Measurements from ENCODE around the gene FLT4.

FLT4 gene

DNA sequence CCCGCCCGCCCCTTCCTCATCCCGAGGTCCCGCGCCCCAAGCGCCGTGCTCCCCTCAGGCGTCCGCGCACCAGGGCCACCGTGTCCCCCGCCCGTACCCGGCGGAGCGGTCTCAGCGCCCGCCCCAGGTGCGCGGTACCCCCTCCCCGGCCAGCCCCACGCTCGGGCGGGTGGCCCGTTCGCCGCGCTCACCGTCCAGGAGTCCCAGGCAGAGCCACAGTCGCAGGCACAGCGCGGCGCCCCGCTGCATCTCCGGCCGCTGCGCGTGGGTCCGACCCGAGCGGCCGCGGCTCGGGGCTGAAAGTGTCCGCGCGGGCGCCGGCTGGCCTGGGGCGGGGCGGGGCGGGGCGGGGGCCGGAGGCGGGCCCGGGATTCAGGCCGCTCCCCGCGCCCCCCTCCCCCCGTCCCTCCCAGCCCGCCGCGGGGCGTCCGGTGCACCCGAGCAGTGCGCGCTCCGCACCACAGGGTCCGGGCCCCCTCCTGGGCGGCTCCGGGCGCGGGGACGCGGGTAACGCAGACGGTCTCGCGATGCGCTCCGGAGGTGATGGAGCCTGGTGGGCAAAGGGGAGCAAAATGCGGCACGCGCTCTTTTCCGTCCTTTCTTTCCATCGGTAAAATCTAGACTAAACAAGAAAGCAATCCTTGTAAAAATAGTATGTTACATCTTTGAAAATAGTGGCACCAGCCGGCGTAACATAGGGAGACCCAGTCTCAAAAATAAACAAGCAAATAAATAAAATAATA is at the start of gene FLT4:
Gene FLT4, minus strand, starts transcription at position 304 of the 743 bp plus-strand sequence. Its CDS starts 55 bp downstream, at position 249.
- no peak within 1 kb of the TSS for H3K4me3 ChIP-seq (ENCODE audit: control insufficient read depth, low read depth, low read length)
- DNase-seq (ENCODE audit: low read depth) = no peak

DNA sequence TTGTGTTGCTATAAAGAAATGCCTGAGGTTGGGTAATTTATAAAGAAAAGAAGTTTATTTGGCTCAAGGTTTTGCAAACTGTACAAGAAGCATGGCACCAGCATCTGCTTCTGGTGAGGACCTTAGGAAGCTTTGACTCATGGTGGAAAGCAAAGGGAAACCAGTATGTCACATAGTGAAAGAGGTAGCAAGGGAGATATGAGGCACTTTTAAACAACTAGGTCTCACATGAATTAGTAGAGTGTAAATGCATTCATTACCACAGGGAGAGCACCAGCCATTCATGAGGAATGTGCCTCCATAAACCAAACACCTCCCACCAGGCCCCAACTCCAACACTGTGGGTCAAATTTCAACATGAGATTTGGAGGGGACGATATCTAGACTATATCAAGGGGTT is 49.6 kb upstream of the FLT4 start:
- no peak for DNase-seq (ENCODE audit: low read depth)
- TF ChIP-seq, protein P1, sequence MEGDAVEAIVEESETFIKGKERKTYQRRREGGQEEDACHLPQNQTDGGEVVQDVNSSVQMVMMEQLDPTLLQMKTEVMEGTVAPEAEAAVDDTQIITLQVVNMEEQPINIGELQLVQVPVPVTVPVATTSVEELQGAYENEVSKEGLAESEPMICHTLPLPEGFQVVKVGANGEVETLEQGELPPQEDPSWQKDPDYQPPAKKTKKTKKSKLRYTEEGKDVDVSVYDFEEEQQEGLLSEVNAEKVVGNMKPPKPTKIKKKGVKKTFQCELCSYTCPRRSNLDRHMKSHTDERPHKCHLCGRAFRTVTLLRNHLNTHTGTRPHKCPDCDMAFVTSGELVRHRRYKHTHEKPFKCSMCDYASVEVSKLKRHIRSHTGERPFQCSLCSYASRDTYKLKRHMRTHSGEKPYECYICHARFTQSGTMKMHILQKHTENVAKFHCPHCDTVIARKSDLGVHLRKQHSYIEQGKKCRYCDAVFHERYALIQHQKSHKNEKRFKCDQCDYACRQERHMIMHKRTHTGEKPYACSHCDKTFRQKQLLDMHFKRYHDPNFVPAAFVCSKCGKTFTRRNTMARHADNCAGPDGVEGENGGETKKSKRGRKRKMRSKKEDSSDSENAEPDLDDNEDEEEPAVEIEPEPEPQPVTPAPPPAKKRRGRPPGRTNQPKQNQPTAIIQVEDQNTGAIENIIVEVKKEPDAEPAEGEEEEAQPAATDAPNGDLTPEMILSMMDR (conservative IDR thresholded peaks at IDR 0.05; ENCODE audit: control insufficient read depth, insufficient read depth, low read depth, low read length) = no peak
- H3K4me3 ChIP-seq (ENCODE audit: control insufficient read depth, low read depth, low read length) = no peak overlapping the region

More for the DNA sequence above, at the start of gene FLT4:
- TF ChIP-seq, protein P1 (conservative IDR thresholded peaks at IDR 0.05; ENCODE audit: control insufficient read depth, insufficient read depth, low read depth, low read length) = no peak

DNA sequence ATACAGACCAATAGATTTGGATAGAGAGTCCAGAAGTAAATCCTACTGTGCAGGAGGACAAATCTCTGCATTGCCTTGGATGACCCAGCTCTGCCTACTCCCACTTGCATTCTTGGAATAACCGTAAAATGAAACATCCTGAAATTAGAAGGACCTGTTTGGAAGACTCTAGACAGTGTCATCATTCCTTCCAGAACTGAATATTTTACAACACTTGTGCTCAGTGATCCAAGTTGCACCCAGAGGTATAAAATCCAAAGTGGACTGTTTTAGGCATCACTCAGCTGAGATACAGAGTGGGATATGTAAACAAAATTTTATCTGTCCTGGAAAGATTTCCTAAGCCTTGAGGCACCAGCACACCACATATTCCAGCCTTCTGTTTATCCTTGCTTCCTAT is 46.7 kb upstream of the FLT4 start:
- no peak for DNase-seq (ENCODE audit: low read depth)
- TF ChIP-seq, protein P1 (conservative IDR thresholded peaks at IDR 0.05; ENCODE audit: control insufficient read depth, insufficient read depth, low read depth, low read length) = no peak
- H3K4me3 ChIP-seq (ENCODE audit: control insufficient read depth, low read depth, low read length) = no peak overlapping the region

DNA sequence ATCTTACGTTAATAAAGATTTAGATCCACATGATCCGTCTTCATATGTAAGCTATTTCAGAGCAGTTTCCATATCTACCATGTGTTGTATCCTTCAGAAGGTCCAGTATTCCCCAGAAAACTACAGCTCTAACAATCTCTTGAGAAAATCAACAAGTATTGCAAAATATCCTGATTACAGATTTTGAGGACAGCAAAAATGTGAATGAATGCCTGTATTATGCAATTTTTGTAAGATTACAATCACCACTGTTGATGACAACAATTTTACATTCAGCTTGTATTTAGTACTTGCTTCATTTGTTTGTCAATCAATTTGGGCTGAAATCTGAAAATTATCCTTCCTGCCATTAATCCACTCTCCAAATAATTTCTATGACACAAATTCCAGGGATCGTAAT is 43.0 kb upstream of the FLT4 start:
- no peak overlapping the region for H3K4me3 ChIP-seq (ENCODE audit: control insufficient read depth, low read depth, low read length)
- no peak for DNase-seq (ENCODE audit: low read depth)
- TF ChIP-seq, protein P1 (conservative IDR thresholded peaks at IDR 0.05; ENCODE audit: control insufficient read depth, insufficient read depth, low read depth, low read length) = no peak

DNA sequence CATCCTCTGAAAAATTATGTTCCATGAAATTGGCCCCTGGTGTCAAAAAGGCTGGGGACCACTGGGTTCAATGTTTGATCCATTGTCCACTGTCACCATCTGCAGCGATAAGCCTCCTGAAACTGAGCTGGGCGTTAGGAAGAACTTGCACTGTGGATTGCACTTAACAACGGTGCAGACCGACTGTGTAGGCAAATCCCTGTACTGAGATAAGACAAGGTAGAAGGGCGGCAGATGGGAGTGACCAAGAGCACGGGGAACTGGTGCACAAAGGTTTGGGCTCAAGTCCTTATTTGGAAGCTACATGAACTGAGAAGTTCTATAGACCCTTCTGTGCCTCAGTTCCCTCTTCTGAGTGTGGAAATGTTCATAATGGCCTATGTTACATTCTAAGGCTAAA is 41.6 kb upstream of the FLT4 start:
- no peak for DNase-seq (ENCODE audit: low read depth)
- TF ChIP-seq, protein P1 (conservative IDR thresholded peaks at IDR 0.05; ENCODE audit: control insufficient read depth, insufficient read depth, low read depth, low read length) = no peak
- H3K4me3 ChIP-seq (ENCODE audit: control insufficient read depth, low read depth, low read length) = no peak overlapping the region

DNA sequence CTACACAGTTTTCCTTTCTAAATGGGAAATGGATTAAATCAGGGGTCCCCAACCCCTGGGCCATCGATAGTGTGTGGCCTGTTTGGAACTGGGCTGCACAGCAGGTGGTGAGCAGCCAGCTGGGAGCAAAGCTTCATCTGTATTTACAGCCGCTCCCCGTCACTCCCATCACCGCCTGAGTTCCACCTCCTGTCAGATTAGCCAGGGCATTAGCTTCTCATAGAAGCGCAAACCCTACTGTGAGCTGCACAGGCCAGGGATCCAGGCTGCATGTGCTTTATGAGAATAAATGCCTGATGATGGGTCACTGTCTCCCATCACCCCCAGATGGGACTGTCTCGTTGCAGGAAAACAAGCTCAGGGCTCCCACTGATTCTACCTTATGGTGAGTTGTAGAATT is 41.2 kb upstream of the FLT4 start:
- no peak overlapping the region for H3K4me3 ChIP-seq (ENCODE audit: control insufficient read depth, low read depth, low read length)
- TF ChIP-seq, protein P1 (conservative IDR thresholded peaks at IDR 0.05; ENCODE audit: control insufficient read depth, insufficient read depth, low read depth, low read length) = no peak
- no peak for DNase-seq (ENCODE audit: low read depth)
